Activated CD8-positive, alpha-beta T cell treated with anti-CD3 and anti-CD28 coated beads for 36 hours (primary cell): ENCODE data around the gene SLC39A11. TPM values are rescaled to one million over a fixed set of nuclear protein-coding genes. Genes with fewer than 3 reads are reported as not detected.
"Not testable (repeated sequence)": the region's sequence is repeated elsewhere in the genome, so short reads cannot be mapped to it uniquely, and the experiment has no call there.

Experiments used
- ATAC-seq: fragments of 200-7000 bp; cut with Tn5 transposase; one replicate; pipeline ENCODE4 v1.10.0; 2021; ENCODE audit warnings: mild to moderate bottlenecking, moderate library complexity
- CTCF ChIA-PET: fragments of 350-600 bp; sonication (Branson Sonifier 250); formaldehyde crosslinking; loops from one replicate; lab custom pipeline; 2021; ENCODE audit warnings: antibody characterized with exemption; lab: Charles Lee
- POLR2A ChIA-PET: fragments of 350-600 bp; sonication (Branson Sonifier 250); formaldehyde crosslinking; loops from one replicate; lab custom pipeline; 2021; ENCODE audit warnings: antibody characterized with exemption; lab: Charles Lee
- DNase-seq: peaks from one replicate; pipeline ENCODE4 v3.0.0-alpha.2; 2020
- H3K27ac Mint-ChIP-seq: one replicate; pipeline ENCODE4 v1.8.0; 2021; ENCODE audit warnings: mild to moderate bottlenecking, mixed read lengths
- H3K27me3 Mint-ChIP-seq: one replicate; pipeline ENCODE4 v1.8.0; 2021; ENCODE audit warnings: mixed read lengths
- H3K36me3 Mint-ChIP-seq: one replicate; pipeline ENCODE4 v1.8.0; 2021; ENCODE audit warnings: low read depth, mixed read lengths
- H3K4me1 Mint-ChIP-seq: one replicate; pipeline ENCODE4 v1.8.0; 2021; ENCODE audit warnings: low read depth, mixed read lengths
- H3K4me3 Mint-ChIP-seq: one replicate; pipeline ENCODE4 v1.8.0; 2021; ENCODE audit warnings: mild to moderate bottlenecking, moderate library complexity, mixed read lengths
- H3K9me3 Mint-ChIP-seq: one replicate; pipeline ENCODE4 v1.8.0; 2021; ENCODE audit warnings: mixed read lengths
- CTCF ChIP-seq: fragments of 200-600 bp; IDR thresholded peaks from one replicate; pipeline ENCODE4 v1.8.0; 2022; ENCODE audit warnings: antibody characterized with exemption, mild to moderate bottlenecking
- intact Hi-C: fragments of 100-400 bp; cut with micrococcal nuclease; formaldehyde crosslinking; loops from one replicate; pipeline ENCODE4 v1.10.0; 2022
- total RNA-seq, 2 experiments: library from RNA; stranded (reverse); gene quantifications; one replicate each; pipeline ENCODE4 v1.2.3, GENCODE V29; 2021

Gene SLC39A11
- total RNA-seq, 2 experiments from 2014 or later = 14.4 to 14.9 TPM

- ChIA-PET CTCF (no interaction called here), POLR2A (no interaction called here)
- no peak for TF ChIP-seq CTCF
- Mint-ChIP-seq H3K4me3 (no peak overlapping the region), H3K9me3 (no peaks in the 10 kb centered on the region), H3K27me3 (no peaks in the 10 kb centered on the region), H3K4me1 (peaks cover 5% of the 10 kb centered on the region), H3K27ac (no peak overlapping the region), H3K36me3 (peaks cover 2% of the 10 kb centered on the region)
- intact Hi-C loops = no loop called here
- no peak for DNase-seq
- no peak for ATAC-seq
Observed at GRCh38 chr17:72998343-72998742, 94.1 kb downstream of the SLC39A11 start.

GRCh38 chr17:72997559-72997958 is 94.9 kb downstream of the SLC39A11 start:
- Mint-ChIP-seq H3K27me3 (no peaks in the 10 kb centered on the region), H3K4me3 (no peak overlapping the region), H3K36me3 (peaks cover 4% of the 10 kb centered on the region), H3K9me3 (no peaks in the 10 kb centered on the region), H3K4me1 (peaks cover 13% of the 10 kb centered on the region), H3K27ac (no peak overlapping the region)
- ChIA-PET CTCF (no interaction called here), POLR2A (no interaction called here)
- no peak for DNase-seq
- intact Hi-C loops = no loop called here
- no peak for TF ChIP-seq CTCF
- no peak for ATAC-seq

- DNase-seq (no peak), ATAC-seq (no peak)
- no peak for TF ChIP-seq CTCF
- ChIA-PET POLR2A (no interaction called here), CTCF (interaction anchor here (1.2 kb wide), 1 partner anchor 437 kb away, joined by 3 read pairs; no protein-coding TSS in a partner anchor)
- intact Hi-C loops = no loop called here
- H3K4me1 Mint-ChIP-seq = peaks cover 16% of the 10 kb centered on the region
- H3K4me3 Mint-ChIP-seq = no peak overlapping the region
- H3K9me3 Mint-ChIP-seq = no peaks in the 10 kb centered on the region
- no peak overlapping the region for H3K27ac Mint-ChIP-seq
- H3K36me3 Mint-ChIP-seq = peaks cover 6% of the 10 kb centered on the region
- no peaks in the 10 kb centered on the region for H3K27me3 Mint-ChIP-seq
Observed at GRCh38 chr17:72996791-72997190, 95.7 kb downstream of the SLC39A11 start.

GRCh38 chr17:72995008-72995656 is 97.4 kb downstream of the SLC39A11 start:
- CTCF ChIA-PET = interaction anchor here (0.9 to 2.5 kb wide), 3 partner anchors 9 to 269 kb away, joined by 3 to 15 read pairs (median 5); no protein-coding TSS in a partner anchor
- peaks cover 16% of the 10 kb centered on the region for H3K4me1 Mint-ChIP-seq
- POLR2A ChIA-PET = no interaction called here
- intact Hi-C loops = no loop called here
- peaks cover 6% of the 10 kb centered on the region for H3K36me3 Mint-ChIP-seq
- H3K4me3 Mint-ChIP-seq = no peak overlapping the region
- no peak for TF ChIP-seq CTCF
- no peak overlapping the region for H3K27ac Mint-ChIP-seq
- no peaks in the 10 kb centered on the region for H3K27me3 Mint-ChIP-seq
- no peaks in the 10 kb centered on the region for H3K9me3 Mint-ChIP-seq
- ATAC-seq = no peak
- DNase-seq = no peak

- Mint-ChIP-seq H3K4me1 (peaks cover 16% of the 10 kb centered on the region), H3K27ac (peak overlapping the region; percentile 57), H3K4me3 (peak overlapping the region; percentile 24)
- CTCF ChIA-PET, H3K9me3 Mint-ChIP-seq, intact Hi-C loops, H3K36me3 Mint-ChIP-seq, H3K27me3 Mint-ChIP-seq: not testable (repeated sequence)
- ATAC-seq (peak; percentile 87), DNase-seq (peak; percentile 51)
- POLR2A ChIA-PET = interaction anchor here (0.7 kb wide), 1 partner anchor 311 kb away, joined by 3 read pairs; no protein-coding TSS in a partner anchor
Observed at GRCh38 chr17:72992783-72993467, 99.6 kb downstream of the SLC39A11 start.
